ENCODE results near the gene TRAF3IP1.
A peak's percentile ranks its signal among the peaks of the same experiment; 100 is the strongest.
"Not testable (repeated sequence)": the region's sequence is repeated elsewhere in the genome, so short reads cannot be mapped to it uniquely, and the experiment has no call there.

The TRAF3IP1 gene

DNA sequence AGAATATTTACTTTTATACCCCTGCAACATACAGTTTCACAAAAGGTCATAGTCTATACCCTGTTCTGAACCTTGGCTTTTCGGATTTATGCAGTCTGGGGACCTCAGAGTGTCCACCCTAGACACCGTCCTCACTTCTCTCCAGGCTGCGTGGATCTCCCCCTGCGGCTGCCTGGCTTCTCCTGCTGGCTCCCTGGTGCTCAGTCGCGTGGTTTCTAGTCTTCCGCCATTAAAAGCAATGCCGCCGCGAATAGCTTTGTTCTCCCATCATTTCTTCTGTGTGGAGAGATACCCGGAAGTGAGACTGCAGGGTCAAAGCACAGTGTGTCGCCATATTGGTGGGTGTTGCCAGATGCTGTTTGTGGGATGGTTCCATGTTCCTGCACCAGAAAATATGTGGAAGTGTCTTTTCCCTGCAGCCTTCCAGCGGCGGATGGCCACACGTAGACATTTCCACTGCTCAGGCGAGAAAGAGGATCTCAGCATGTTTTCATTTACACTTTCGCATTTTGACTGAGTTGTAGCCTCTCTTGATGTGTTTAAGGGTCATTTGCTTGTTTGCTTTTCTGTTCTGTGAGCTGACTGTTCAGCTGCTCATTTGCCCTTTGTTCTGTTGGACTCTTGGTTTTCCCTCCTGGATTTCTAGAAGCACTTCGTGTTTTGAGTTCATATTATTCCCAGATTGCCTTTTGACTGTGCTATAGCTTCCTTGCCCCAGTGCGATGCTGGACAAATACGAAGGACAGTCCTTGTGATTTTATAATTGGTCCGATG, 83.5 kb downstream of the TRAF3IP1 start:
- TF ChIP-seq, protein P1, sequence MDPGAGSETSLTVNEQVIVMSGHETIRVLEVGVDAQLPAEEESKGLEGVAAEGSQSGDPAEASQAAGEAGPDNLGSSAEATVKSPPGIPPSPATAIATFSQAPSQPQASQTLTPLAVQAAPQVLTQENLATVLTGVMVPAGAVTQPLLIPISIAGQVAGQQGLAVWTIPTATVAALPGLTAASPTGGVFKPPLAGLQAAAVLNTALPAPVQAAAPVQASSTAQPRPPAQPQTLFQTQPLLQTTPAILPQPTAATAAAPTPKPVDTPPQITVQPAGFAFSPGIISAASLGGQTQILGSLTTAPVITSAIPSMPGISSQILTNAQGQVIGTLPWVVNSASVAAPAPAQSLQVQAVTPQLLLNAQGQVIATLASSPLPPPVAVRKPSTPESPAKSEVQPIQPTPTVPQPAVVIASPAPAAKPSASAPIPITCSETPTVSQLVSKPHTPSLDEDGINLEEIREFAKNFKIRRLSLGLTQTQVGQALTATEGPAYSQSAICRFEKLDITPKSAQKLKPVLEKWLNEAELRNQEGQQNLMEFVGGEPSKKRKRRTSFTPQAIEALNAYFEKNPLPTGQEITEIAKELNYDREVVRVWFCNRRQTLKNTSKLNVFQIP (CRISPR knock-in tag; IDR thresholded peaks at IDR 0.05; ENCODE audit: borderline replicate concordance, low read depth), result no peak
- TF ChIP-seq SNAI2 (CRISPR knock-in tag; IDR thresholded peaks at IDR 0.05), result no peak
- TF ChIP-seq OSR1 (CRISPR knock-in tag; IDR thresholded peaks at IDR 0.05), result no peak
- no peak for TF ChIP-seq BACH2 (CRISPR knock-in tag; IDR thresholded peaks at IDR 0.05; ENCODE audit: borderline replicate concordance)
- no peak for TF ChIP-seq ISL1 (CRISPR knock-in tag; IDR thresholded peaks at IDR 0.05)
- TF ChIP-seq TSHZ2 (CRISPR knock-in tag; IDR thresholded peaks at IDR 0.05), result no peak
- TF ChIP-seq CSDC2 (CRISPR knock-in tag; IDR thresholded peaks at IDR 0.05), result no peak
- TF ChIP-seq GLIS3 (CRISPR knock-in tag; IDR thresholded peaks at IDR 0.05), result no peak
- TF ChIP-seq ZC3H10 (CRISPR knock-in tag; IDR thresholded peaks at IDR 0.05), result no peak
- no peak for ATAC-seq

GRCh38 chr2:238404406-238405216, 84.3 kb downstream of the TRAF3IP1 start:
- no peak for ATAC-seq
- TF ChIP-seq ESRRG (CRISPR knock-in tag; IDR thresholded peaks at IDR 0.05) (no peak), ZC3H10 (CRISPR knock-in tag; IDR thresholded peaks at IDR 0.05) (no peak), ZFP3 (CRISPR knock-in tag; IDR thresholded peaks at IDR 0.05) (no peak), TCF4 (CRISPR knock-in tag; IDR thresholded peaks at IDR 0.05; ENCODE audit: borderline replicate concordance) (no peak), CSDC2 (CRISPR knock-in tag; IDR thresholded peaks at IDR 0.05) (no peak)

DNA sequence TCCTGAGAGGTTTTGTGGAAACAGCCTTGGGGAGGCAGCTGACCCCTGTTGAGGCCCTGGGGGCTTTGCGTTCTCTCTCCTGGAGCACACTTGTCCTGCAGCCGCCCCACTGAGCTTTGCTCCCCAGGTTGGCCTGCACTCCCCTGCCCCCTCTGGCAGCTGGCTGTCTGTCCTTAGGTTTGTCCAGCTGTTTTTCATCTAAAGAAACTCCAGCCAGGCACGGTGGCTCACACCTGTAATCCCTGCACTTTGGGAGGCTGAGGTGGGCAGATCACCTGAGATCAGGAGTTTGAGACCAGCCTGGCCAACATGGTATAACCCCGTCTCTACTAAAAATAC, 84.9 kb downstream of the TRAF3IP1 start:
- not testable (repeated sequence) for ATAC-seq

GRCh38 chr2:238406221-238406997, 86.1 kb downstream of the TRAF3IP1 start:
- peak; percentile 88 for ATAC-seq
- no peak for TF ChIP-seq ZC3H10 (CRISPR knock-in tag; IDR thresholded peaks at IDR 0.05)
- no peak for TF ChIP-seq CSDC2 (CRISPR knock-in tag; IDR thresholded peaks at IDR 0.05)
- TF ChIP-seq ARNTL (CRISPR knock-in tag; IDR thresholded peaks at IDR 0.05; ENCODE audit: borderline replicate concordance, low read depth), result no peak
- no peak for TF ChIP-seq ZNF70 (CRISPR knock-in tag; IDR thresholded peaks at IDR 0.05)
- TF ChIP-seq ZNF565 (CRISPR knock-in tag; conservative IDR thresholded peaks at IDR 0.05; ENCODE audit: low read depth), result no peak
- TF ChIP-seq TSHZ2 (CRISPR knock-in tag; IDR thresholded peaks at IDR 0.05), result no peak
- TF ChIP-seq GLIS3 (CRISPR knock-in tag; IDR thresholded peaks at IDR 0.05), result no peak
- TF ChIP-seq ZFP30 (CRISPR knock-in tag; IDR thresholded peaks at IDR 0.05), result no peak
- TF ChIP-seq, protein P2, sequence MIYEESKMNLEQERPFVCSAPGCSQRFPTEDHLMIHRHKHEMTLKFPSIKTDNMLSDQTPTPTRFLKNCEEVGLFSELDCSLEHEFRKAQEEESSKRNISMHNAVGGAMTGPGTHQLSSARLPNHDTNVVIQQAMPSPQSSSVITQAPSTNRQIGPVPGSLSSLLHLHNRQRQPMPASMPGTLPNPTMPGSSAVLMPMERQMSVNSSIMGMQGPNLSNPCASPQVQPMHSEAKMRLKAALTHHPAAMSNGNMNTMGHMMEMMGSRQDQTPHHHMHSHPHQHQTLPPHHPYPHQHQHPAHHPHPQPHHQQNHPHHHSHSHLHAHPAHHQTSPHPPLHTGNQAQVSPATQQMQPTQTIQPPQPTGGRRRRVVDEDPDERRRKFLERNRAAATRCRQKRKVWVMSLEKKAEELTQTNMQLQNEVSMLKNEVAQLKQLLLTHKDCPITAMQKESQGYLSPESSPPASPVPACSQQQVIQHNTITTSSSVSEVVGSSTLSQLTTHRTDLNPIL (CRISPR knock-in tag; IDR thresholded peaks at IDR 0.05; ENCODE audit: low read depth), result no peak
- TF ChIP-seq, protein P1 (CRISPR knock-in tag; IDR thresholded peaks at IDR 0.05; ENCODE audit: borderline replicate concordance, low read depth), result no peak
- TF ChIP-seq, protein P3, sequence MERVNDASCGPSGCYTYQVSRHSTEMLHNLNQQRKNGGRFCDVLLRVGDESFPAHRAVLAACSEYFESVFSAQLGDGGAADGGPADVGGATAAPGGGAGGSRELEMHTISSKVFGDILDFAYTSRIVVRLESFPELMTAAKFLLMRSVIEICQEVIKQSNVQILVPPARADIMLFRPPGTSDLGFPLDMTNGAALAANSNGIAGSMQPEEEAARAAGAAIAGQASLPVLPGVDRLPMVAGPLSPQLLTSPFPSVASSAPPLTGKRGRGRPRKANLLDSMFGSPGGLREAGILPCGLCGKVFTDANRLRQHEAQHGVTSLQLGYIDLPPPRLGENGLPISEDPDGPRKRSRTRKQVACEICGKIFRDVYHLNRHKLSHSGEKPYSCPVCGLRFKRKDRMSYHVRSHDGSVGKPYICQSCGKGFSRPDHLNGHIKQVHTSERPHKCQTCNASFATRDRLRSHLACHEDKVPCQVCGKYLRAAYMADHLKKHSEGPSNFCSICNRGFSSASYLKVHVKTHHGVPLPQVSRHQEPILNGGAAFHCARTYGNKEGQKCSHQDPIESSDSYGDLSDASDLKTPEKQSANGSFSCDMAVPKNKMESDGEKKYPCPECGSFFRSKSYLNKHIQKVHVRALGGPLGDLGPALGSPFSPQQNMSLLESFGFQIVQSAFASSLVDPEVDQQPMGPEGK (CRISPR knock-in tag; IDR thresholded peaks at IDR 0.05; ENCODE audit: borderline replicate concordance), result no peak
- TF ChIP-seq ISL1 (CRISPR knock-in tag; IDR thresholded peaks at IDR 0.05), result no peak
